ENCODE measurements around the gene ANAPC10.

GRCh38 chr4:145130788-145131399 is 32.9 kb upstream of the ANAPC10 start:
- TF ChIP-seq FOXP2 (optimal IDR thresholded peaks at IDR 0.05; ENCODE audit: control extremely low read depth, extremely low read length, insufficient read depth) (no peak), POLR2AphosphoS5 (IDR thresholded peaks at IDR 0.05; ENCODE audit: borderline replicate concordance, low read depth, low read length) (no peak)
